HG02970 (cell line): ENCODE results near the gene ASIC3.

Experiments
- ATAC-seq: cut with Tn5 transposase; IDR thresholded peaks from one replicate; pipeline ENCODE4 v1.9.1; 2021; ENCODE audit warnings: mild to moderate bottlenecking, moderate library complexity, moderate number of reproducible peaks; ENCODE audit not compliant: unreplicated experiment, low FRiP score

ASIC3 gene

DNA sequence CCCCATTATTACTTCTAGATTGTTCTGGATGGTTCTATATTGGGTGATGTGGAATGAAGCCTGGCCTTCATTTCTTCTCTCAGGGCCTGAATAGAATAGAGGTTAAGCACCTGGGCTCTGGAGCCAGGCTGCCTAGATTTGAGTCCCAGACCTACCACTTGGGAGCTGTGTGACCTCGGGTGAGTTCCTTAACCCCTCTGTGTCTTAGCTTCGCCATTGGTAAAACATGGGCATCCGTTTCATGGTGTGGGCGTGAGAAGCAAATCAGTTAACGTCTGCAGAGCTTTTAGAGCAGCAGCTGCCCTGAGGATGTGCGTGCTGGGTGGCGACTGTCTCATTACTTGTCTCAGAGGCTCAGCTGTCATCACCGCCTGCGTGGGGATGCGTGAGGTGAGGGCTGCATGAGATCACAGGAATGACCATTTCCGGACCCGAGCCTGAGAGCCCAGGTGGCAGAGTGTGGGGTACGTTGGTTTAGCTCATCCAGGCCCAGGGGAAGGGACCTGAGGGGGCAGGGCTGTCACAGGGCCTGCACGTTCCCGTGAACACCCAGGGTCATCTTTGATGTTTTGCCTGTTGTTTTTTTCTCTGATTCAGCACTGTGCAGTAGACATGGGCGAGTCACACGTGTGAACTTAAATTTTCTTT is 47.6 kb downstream of the ASIC3 start:
- no peak for ATAC-seq

DNA sequence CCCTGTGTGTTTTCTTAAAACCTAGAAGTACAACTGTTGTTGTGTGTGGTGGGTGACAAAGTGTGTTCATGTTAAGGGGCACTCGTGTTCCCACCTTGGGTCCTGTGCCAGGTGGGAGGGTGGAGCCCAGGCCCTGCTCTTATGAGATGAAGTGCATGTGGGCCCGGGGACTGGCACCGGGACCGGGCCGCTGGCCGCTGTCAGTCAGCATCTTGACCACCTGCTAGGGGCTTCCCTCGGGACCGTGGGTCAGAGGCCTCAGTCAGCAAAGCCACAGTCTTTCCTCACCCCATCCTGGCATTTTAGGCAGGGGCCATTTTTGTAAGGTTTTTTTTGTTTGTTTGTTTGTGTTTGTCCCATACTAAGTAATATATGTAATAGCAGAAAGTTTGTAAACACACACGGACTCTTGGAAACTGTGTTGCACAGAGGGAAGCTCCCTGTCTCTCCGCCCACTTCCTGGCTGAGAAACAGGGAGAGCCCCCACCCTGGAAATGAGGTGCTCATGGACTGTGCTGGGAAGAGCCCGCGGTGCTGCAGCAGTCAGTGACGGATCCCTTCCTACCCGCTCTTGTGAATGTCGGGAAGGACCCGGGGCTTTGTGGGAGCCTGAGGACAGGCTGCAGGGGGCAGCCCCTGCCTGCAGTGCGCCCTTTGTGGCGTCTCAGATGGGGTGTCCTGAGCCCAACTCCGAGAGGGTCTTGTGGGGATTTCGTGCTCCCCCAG is 51.3 kb downstream of the ASIC3 start:
- no peak for ATAC-seq

DNA sequence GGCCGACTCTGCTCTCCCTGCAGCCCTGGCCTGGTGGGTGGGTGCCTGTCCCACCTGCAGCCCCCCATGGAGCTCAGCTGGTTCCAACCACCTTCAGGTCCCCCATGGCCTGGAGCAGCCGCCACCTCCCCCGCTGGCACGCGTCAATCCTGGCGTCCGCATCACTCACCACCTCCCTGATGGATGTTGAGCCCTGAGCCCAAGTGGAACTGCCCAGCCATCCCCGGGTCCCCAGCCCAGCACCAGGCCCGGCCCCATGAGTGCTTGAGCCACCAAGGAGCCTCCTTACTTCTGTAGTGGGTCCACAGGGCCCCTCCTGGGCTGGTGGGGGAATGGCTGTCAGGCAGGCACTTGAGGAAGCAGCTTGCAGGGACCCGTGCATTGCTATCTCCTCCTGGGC is 52.6 kb downstream of the ASIC3 start:
- no peak for ATAC-seq

DNA sequence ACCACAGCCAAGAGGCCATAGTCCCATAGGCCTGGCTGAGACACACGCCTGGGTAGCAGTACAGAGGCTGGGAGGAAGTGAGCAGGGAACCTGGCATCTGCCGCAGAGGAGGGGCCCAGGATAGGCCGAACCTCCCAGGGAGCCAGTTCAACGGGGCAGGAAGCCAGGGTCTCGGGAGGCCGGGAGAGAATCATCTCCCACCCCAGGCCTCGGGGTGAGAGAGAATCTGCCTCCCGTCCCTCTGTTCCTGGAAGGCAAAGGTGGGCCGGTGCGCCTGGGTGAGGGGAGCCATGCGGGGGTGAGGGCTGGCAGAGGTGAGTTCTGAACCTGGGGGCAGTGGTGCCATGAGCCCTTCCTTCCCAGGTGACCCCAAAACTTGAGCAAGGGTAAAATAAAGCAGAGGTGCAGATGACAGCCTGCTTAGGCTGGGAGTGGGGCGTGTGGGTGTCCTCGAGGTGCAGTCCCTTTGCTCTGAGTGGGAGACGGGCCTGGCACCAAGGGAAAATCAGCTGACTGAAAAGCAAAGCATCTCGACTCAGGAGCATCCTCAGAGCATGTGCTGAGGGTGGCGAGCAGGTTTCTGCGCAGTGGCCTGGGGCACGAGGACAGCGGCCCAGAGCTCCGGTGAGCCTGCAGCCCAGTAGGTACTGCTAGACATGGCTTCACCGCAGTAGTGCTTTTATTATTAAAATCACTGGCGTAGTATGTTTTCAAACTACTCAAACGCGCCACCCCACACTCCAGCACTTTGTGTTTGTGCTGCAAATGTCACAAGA is 53.5 kb downstream of the ASIC3 start:
- ATAC-seq: no peak
